D341Med (cell line): ENCODE data around the gene ORM2.

Experiments used
- DNase-seq: peaks from one replicate; pipeline ENCODE4 v3.0.0; 2012; ENCODE audit warnings: low spot score

Gene ORM2

GRCh38 chr9:114349713-114350480 lies 20.2 kb downstream of the ORM2 start:
- DNase-seq, result no peak

- no peak for DNase-seq
Observed at GRCh38 chr9:114350636-114351401, 21.1 kb downstream of the ORM2 start.

DNA sequence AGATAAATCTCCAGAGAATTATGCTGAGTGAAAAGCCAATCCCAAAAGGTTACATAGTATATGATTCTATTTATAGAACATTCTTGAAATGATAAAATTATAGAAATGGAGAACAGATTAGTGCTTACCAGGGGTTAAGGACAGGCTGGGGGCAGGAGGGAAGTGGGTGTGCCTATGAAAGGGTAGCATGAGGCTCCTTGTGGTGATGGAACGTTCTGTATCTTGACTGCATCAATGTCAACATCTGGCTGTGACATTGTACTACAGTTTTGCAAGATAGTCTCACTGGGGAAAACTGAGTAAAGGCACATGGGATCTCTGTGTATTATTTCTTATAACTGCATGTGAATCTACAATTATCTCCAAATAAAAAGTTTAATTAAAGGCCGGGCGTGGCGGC lies 22.3 kb downstream of the ORM2 start:
- no peak for DNase-seq

DNA sequence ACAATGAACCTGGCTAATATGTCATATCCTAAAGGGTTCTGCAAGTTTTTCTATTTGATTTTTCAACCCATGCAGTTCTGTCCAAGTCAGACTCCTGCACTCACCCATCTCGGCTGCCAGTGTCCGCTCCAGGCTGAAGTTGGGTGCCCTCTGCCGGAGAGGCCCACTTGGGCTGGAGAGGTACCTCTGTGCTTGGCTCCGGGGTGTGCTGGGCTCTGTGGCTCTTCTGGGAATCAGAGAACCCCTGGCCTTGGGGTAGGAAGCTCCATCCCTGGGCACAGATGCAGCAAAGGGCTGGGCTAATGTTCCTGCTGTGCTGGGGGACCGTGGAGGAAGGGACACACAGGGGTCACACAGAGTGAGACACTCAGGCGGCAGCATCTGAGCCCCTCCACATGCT lies 26.2 kb downstream of the ORM2 start:
- DNase-seq, result no peak

DNA sequence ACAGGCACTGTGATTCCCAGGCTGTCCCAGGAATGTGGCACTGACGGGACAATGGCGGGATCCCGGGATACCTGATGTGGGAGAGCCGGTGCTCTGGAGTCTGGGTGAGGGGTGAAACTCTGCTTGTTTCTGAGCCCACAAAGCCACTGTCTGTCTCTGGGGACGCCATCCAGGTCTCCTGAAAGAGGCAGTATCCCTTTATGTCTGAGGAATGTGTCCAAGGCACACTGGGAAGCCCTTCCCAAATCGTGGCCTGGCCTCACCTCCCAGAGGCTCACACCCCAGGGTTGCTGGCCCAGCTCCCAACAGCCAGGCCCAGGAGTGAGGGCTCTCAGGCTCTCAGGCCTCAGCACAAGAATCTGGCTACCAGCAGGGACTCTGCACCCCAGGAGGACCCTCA lies 27.1 kb downstream of the ORM2 start:
- DNase-seq, result no peak

DNA sequence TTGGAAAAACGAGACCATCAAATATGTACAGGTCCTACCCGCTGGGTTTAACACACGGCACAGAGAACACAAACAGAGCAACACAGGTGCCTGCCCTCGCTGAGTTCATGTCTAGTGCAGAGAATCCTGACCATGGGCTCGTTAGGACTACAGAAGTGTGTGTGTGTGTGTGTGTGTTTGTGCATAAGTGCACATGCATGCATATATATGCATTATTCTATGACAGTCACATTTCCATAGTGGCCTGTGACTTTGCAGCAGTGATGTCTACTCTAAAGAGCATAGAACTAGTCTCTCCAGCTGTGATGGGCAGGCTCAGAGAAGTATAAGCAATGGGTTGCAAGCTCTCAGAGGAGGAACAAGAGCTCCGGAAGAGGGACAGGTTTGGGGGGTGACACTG lies 27.7 kb downstream of the ORM2 start:
- DNase-seq, result no peak

DNA sequence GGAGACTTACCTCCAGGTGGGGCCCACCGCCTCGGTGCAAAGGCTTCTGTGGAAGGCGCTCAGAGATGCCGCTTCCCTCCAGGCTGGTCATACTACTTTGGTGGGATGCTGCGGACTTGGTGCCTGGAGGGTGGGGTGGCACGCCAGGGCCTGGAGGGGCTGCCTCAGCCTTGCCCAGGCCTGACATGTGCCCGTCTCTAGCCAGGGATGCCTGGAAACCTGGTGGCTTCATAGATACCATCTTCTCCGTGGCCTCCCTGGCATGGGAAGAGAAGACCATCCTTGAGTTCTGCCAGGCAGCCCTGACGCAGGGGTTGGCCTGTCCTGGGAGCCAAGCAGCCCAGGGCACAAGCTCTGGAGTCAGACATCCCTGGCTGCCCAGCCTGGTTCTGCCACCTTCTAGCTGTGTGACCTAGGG lies 28.3 kb downstream of the ORM2 start:
- no peak for DNase-seq

GRCh38 chr9:114359801-114360200 lies 30.1 kb downstream of the ORM2 start:
- no peak for DNase-seq

- no peak for DNase-seq
Observed at GRCh38 chr9:114361542-114361941, 31.9 kb downstream of the ORM2 start.

- DNase-seq, result no peak
Observed at GRCh38 chr9:114362394-114362793, 32.7 kb downstream of the ORM2 start.

GRCh38 chr9:114363424-114363823 lies 33.8 kb downstream of the ORM2 start:
- DNase-seq, result no peak

- DNase-seq, result no peak
Observed at GRCh38 chr9:114364134-114365041, 34.7 kb downstream of the ORM2 start.

DNA sequence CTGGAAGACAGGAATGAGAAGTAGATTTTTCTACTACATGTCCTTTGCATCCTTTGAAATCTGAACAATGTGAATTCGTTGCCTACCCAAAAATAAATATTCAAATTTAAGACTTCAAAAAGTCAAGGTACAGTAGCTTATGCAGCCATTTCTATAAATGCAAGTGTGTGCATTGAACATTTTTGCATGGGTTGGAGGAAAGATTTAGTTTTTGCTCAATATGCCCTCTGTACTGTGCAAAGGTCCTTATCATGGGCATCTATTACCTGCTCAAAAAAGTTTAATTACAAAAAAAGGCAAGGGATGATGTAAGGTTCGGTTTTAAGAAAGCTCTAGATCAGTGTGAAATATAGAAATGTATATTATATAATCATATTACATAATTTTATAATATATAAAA lies 35.5 kb downstream of the ORM2 start:
- DNase-seq, result no peak

DNA sequence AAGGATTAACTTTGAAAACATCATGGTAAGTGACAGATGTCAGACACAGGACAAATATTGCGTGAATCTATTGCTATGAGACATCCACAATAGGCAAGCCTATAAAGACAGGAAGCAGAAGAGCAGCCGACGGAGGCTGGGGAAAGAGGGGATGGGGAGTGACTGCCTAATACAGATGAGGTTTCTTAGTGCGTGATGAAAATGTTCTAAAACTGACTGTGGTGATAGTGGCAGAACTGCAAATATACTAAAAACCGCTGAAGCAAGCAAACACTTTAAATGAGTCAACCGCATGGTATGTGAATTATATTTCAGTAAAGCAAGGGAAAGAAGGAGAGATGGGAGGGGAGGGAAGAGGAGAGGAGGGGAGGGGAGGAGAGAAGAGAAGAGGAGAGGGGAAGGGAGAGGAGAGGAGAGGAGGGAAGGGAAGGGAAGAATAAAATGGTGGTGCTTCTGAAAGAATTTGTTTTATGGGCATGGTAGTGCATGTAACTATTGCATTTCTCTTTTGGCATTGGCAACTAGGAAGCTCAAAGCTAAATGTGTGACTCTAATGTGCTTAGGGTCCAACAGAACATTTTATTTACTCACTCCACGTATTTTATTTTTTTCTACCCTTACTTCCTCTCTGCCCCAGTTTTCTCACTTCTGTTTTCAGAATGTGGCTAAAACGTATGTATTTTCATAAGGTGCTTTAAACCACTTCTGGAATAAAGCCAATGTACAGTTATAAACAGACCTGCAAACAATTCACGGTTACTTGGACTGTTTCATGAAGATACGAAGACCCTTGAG lies 36.9 kb downstream of the ORM2 start:
- no peak for DNase-seq

DNA sequence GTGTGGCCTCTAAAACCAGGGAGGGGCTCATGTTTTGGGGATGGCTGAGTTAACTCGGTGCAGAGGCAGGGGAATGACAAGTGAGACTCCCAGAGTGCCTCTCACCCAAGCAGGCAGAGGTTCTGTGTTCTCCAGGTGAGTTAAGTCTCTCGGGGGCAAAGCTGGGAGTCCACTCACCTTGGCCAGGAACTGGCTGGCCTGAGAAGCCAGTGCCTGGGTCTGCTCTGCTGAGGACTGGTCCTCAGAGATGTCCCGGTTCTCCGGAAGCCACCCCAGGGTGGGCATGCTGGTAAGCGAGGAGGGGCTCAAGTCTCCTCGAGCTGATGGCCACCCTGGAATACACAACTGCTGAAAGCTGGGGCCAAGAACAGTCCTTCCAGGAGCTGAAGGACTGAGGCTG lies 37.7 kb downstream of the ORM2 start:
- DNase-seq, result no peak

GRCh38 chr9:114367772-114368569 lies 38.3 kb downstream of the ORM2 start:
- DNase-seq, result no peak

DNA sequence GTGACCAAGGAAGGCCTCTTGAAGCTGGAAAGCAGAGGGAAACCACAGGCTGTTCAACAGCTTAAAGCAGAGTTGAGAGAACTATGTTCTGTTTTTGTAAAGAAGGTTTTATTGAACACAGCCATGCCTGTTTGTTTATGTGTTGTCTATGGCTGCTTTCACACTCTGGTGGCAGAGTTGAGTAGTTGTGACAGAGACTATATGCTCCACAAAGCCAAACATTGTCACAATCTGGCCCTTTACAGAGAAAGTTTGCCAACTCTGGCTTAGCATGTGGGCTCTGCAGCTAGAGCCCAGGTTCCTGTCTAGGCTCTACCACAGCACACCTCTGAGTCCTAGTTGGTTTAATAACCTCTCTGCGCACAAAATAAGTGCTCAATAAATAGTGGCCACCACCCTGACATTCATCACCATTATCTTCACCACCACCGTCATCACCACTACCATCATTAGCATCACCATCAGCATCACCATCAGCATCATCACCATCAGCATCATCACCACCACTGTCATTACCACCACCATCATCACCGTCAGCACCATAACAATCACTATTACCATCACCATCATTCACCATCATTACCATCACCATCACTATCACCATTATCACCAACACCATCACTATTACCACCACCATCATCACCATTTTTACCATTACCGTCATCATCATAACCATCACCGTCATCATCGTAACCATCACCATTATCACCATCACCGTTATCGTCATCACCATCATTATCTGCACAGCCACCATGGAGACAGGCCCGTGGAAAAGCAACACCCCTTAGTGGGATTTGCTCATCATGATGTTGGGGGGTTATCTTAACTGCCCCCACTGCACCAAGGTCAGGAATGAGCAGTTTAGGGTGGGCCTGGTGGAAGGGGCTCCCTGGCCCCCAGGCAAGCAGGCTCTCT lies 39.8 kb downstream of the ORM2 start:
- DNase-seq, result no peak

DNA sequence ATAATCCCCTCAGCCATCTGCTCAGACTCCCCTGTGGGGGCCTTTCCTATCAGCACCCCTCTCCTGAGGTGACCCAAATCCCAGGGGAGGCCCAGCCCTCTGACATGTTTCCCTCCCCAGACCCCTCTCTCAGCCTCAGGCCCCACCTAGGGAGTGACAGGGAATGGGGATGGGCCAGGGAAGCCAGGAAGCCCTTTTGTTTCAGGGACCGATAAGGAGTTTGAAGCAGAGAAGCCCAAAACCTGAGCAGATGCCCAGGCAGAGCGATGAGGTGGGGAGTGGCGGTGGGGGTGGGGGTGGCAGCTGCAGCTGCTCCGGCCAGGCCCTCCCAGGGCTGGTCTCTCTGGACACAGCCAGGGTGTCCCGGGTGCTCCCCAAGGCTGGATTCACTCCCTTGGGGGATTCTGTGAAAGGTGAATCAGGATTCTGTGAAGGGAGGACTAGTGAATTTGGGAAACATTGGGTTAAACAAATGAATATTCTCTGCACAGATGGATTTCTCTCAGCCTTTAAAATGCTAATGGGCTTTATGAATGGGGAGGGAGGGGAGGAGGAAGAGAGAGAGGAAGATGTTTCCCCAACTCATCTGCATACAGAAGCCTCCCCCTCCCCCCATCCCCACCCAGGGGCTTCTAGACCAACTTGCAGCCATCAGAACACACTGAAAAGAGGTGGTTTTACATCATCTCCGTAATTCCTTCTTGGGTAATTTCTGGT lies 40.7 kb downstream of the ORM2 start:
- peak; percentile 91 for DNase-seq

GRCh38 chr9:114370968-114371320 lies 41.3 kb downstream of the ORM2 start:
- no peak for DNase-seq
